G401 (cell line): Measurements from ENCODE around the gene PLEKHG5. TPM values are rescaled to one million over a fixed set of nuclear protein-coding genes. Genes with fewer than 3 reads are reported as not detected.

ENCODE experiments used
- DNase-seq: peaks from one replicate; pipeline ENCODE4 v3.0.0-alpha.2; 2015; ENCODE audit warnings: low spot score
- in situ Hi-C: cut with HindIII; loops from 2 replicates; pipeline ENCODE4 v1.10.0; 2016; ENCODE audit warnings: low sequenced_read_pairs, mixed read lengths
- total RNA-seq: library from RNA; depleted of rRNA; stranded (reverse); fragments of >200 nt; shearing (Covaris generic); gene quantifications from 2 replicates; pipeline ENCODE4 v1.2.3, GENCODE V29; 2014; rRNA removed

PLEKHG5 gene, protein sequence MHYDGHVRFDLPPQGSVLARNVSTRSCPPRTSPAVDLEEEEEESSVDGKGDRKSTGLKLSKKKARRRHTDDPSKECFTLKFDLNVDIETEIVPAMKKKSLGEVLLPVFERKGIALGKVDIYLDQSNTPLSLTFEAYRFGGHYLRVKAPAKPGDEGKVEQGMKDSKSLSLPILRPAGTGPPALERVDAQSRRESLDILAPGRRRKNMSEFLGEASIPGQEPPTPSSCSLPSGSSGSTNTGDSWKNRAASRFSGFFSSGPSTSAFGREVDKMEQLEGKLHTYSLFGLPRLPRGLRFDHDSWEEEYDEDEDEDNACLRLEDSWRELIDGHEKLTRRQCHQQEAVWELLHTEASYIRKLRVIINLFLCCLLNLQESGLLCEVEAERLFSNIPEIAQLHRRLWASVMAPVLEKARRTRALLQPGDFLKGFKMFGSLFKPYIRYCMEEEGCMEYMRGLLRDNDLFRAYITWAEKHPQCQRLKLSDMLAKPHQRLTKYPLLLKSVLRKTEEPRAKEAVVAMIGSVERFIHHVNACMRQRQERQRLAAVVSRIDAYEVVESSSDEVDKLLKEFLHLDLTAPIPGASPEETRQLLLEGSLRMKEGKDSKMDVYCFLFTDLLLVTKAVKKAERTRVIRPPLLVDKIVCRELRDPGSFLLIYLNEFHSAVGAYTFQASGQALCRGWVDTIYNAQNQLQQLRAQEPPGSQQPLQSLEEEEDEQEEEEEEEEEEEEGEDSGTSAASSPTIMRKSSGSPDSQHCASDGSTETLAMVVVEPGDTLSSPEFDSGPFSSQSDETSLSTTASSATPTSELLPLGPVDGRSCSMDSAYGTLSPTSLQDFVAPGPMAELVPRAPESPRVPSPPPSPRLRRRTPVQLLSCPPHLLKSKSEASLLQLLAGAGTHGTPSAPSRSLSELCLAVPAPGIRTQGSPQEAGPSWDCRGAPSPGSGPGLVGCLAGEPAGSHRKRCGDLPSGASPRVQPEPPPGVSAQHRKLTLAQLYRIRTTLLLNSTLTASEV
- 8.2 and 8.6 TPM in 2 replicates for total RNA-seq

DNA sequence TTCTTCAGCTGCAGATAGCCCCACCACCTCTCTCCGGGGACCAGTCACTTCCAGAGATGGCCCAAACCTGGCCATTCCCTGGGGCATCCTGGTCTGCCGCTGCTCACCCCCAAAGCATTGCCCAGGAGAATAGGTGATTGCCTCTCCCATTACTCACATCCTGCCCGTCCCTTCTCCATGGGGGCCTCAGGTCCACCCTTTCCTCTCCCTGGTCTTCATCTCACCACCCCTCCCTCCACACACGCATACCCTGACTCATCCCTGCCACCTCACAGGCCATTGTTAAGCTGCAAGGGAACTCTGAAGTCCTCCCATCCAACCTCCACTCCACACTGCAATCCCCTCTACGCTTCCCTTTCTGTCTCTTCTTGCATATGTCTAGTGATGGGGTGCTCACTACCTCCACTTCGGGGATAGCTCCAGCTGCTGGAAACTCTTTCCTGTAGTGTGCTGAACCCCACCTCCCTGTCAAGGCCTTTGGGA, at the start of gene PLEKHG5:
TSS of gene PLEKHG5 (minus strand) at position 188 of the 483 bp plus-strand sequence. CDS start 14,096 bp downstream, outside the sequence.
- DNase-seq, result peak; percentile 36

DNA sequence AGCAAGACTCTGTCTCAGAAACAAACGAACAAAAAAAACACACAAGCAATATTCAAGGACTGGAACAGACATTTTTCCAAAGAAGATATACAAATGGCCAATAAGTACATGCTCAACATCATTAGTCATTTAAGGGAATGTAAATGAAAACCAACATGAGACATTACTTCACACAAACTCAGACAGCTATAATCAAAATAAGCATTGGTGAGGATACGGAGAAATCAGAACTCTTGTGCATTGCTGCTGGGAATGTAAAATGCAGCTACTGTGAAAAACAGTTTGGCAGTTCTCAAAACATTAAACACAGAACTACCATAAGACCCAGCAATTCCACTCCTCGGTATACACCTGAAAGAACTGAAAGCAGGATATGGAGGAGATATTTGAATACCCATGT, 47.5 kb upstream of the PLEKHG5 start:
- in situ Hi-C loops, result no loop called here
- no peak for DNase-seq

More for the DNA sequence above, at the start of gene PLEKHG5:
- in situ Hi-C loops, result no loop called here

DNA sequence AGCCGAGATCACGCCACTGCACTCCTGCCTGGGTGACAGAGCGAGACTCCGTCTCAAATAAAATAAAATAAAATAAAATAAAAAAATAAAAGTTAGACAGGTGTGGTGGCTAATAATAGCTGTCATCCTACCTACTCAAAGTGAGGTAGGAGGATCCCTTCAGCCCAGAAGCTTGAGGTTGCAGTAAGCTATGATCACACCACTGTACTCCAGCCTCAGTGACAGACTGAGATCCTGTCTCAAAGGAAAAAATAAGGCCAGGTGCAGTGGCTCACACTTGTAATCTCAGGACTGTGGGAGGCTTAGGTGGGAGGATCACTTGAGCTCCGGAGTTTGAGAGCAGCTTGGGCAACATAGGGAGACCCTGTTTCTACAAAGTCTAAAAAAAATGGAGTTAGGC, 44.8 kb upstream of the PLEKHG5 start:
- DNase-seq, result no peak
- in situ Hi-C loops, result no loop called here

DNA sequence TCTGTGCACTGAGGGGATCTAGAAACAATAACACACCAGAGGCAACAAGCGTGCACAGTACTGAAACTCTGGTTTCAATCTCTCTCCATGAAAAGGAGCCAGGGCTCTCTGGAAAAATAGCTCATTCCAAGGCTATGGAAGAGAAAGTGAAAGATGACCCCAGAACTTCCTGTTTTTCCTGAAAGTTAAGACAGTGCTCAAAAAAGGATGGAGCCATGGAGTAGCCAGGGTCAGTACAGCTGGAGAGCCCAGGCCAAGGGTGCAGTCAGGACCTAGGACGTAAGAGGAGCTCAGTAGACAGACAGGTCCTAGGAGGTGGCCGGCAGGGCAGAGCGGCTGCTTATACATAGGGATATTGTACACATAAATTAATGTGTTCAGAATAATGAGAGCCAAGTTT, 43.7 kb upstream of the PLEKHG5 start:
- no peak for DNase-seq
- in situ Hi-C loops, result no loop called here

DNA sequence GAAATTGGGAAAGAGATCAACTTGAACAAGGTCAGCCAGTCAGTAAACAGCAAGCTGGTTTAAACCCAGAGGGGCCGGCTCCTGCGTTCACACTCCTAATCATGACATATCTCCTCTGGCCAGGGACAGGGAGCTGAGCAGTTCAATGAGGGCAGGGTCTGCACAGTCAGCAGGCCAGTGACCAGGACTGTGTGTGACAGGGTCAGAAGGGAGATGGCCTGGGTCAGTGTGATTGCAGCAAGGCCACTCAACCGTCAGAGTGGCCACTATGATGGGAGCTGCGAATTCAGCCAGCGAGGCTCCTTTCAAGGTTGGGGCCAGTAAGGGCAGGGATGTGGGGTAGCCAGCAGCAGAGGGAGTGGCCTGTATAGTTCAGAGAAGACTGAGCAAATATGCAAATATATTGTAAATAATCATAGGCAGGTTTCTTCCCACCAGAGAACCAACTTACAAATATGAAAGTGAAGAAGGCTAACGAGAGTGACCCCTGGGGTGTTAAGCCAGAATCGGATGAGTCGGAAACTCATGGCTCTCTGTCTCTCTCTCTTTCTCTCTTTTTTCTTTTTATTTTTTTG, 42.9 kb upstream of the PLEKHG5 start:
- in situ Hi-C loops, result no loop called here
- no peak for DNase-seq

DNA sequence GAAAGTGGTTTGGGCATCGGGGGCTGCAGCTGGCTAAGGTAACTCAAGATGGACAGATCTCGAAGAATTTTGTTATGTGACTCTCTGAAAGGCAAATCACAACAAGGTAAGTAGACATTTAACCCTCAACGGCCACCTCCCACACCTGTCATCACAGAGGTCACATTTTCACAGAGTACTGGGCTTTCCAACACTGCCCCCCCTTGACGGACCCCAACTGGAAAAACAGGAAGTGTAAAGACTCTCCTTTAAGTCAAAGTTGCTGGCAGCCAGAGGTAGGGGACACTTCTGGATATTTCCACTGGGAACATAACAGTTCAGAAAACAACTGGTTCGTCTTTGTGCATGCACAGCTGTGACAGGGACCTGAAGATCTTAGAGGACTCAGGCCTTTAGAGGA, 40.5 kb upstream of the PLEKHG5 start:
- DNase-seq, result no peak
- in situ Hi-C loops, result no loop called here

DNA sequence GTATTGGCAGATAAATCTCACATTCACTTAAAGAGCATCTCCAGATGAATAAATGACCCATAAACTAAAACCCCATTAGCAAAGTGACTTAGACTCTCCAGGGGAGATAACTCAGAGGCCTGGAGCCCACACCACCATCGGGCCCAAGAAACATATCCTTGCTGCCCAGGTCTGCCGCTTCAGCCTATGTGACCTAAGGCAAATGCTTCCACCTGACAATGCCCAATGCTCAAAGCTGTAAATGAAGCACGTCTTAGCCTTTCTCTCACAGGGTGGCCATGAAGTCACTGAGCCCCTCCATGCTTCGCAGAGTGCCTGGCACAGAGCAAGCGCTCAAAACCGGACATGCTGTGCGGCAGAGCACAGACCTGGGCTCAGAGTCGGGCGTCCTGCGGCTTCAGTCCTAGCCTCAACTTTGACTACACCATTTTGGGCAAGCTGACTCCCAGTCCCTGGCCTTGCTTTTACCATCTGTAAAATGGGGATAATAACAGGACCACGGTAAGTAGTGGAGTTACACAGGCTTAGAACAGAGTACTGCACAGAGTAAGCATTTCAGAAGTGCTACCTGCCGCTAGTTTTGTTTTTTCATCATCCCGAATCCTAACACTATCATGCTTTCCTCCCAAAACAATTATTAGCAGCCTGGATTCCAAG, 39.2 kb upstream of the PLEKHG5 start:
- DNase-seq, result no peak
- in situ Hi-C loops, result no loop called here

DNA sequence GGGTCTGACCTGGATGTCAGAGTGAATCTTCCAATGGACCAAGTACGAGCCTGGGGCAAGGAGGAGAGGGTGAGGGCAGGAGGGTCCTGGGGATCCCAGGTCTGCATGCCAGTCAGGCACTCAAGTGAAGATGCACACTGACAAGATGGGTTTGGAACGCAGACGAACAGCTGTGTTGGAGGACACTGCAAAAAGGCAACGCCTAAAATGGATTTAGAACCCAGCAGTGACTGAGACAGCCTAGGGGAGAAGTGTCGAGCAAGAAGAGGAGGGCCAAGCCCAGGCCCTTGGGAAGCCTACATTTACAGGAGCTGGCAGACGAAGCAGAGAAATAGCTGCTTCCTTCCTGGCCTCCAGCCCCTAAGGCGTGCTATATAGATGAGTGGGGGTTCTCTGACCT, 37.0 kb upstream of the PLEKHG5 start:
- DNase-seq, result no peak
- in situ Hi-C loops, result no loop called here

DNA sequence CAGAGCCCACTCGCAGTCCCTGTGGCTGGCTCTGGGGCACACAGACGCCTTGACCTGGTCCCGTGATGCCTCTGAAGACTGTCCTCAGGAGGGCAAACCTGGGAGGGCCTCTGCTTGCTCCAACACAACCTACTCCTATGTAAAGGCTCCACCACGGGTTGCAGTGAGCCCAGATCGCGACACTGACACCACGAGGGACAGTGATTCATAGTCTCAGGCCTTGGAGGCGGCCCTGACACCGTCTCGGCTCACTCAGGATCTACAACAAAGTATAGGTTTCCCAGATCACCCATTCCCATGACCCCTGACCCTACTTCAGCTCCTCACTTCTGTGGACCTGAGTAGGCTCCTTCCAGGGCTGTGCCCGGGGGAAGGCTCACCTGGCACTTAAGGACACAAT, 34.8 kb upstream of the PLEKHG5 start:
- in situ Hi-C loops, result no loop called here
- DNase-seq, result no peak

DNA sequence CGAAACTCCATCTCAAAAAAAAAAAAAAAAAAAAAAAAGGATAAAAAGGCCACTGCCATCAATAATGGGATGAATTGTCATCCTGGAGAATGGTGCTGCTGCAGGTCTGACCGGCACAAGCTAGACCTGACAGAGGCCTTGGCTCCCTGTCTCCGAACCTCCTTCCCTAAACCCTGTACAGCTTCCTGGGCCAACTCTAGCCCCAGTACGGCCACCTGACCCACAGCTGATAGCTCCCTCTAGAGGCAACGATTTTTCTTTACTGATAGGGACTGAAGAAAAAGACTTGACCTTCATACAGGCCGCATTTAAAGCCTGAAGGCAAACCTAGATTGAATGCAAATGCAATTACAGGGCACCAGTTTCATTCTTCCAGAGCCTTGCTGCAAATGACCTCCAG, 32.1 kb upstream of the PLEKHG5 start:
- in situ Hi-C loops, result no loop called here
- DNase-seq, result peak; percentile 83

DNA sequence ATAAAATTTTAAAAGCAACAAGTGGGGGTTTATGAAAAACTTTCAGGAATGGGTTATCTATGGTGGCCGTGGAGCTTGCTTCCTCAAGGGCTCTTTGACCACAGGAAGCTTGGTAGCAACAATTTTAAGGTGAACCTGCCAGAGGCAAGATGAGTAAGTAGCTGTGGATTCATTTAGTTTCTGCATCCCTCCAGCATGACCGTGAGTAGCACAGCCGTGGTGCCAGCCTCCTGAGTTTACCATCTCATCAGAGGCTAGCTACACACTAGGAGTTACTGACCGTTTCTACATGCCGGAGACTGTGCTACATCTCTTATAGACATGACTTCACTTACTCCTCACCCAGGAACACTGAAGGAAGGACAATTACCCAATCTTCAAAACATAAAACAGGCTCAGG, 30.1 kb upstream of the PLEKHG5 start:
- in situ Hi-C loops, result no loop called here

DNA sequence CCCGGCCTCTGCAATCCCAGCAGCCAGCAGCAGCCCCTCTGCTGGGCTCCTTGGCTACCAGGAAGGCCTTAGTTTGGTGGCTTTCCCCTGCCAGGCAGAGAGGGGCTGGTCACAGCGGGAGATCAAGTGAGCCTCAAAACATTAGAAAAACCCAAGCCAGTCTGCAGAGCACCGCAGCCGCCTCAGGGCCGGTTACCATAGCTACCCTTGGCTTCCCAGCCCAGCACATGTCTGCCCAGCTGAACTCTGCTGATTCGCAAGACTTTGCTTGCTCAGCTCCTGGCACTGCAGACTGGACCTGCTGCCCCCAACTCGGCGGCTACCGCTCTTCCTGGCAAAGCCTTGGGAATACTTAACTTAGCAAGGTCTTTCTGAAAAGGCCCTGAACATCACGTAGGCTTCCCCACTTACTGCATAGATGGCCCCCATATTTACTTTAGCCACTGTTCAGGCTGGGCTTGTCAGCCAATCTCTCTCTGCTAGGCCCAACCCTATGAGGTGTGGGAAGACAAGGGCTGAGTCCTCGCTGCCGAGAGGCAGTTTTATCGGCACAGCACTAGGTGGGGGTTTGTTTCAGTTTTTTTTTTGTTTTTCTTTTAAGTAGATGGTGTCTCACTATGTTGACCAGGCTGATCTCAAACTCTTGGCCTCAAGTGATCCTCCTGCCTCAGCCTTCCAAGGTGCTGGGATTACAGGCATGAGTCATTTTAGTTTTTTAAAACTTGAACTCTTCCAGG, 28.6 kb upstream of the PLEKHG5 start:
- in situ Hi-C loops, result no loop called here
- DNase-seq, result peak; percentile 60

More for the DNA sequence above, 30.1 kb upstream of the PLEKHG5 start:
- no peak for DNase-seq

DNA sequence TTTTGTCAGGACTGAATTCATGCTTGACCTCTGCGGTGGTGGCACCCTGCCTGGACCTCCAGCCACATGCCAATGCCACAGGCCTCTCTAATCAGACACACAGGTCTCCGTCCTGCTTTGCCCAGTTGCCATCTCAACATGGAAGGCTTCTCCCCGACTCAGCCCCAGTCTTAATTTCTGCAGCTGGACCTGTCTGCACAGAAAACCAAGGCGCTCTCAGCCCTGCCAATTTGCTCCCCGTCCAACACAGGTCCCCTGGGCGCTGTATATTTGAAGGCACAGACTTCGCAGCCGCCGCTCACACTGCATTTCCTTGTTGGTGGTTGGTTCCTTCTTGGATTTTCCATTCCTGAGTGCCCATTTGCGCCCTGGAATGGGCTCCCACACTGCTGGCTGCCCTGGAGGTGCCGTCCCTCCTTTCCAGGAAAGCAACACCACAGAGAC, 28.0 kb upstream of the PLEKHG5 start:
- no peak for DNase-seq
- in situ Hi-C loops, result no loop called here

DNA sequence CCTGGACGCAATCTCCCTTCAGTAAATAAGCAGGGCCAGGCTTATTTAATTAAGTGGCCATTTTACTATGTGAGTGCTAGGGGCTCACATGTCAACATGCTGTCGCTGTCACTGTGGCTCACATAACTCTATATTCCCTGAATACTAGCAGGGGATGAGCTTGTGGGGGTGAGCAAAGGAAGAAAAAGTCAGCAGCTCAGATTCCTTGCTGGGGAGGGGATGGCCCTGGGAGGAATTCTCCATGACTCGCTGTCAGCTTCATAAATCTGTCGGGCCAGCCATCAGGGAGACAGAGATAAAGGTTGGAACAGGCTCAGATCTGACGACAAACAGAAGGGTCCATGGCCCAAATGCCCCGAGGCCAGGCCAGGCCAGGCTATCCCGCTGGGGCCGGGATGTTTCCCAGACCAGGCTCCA, 26.0 kb upstream of the PLEKHG5 start:
- in situ Hi-C loops, result no loop called here
- no peak for DNase-seq

DNA sequence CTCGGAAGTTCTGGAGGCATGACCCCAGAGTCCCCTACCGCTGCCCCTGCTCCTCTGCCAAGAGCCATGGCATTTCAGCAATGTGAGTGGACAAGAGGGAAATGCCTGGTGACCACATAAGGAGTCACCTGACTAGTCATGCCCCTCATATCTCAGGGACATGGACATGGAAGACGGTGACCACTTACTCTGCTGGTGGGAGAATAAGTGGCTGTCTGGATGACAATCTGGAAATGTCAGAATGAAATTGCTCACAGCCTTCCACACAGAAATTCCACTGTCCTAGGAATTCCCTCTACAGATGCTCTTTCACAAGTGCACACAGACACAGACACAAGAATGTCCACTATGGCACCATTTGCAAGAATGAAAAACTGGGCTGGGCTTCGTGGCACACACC, 24.3 kb upstream of the PLEKHG5 start:
- no peak for DNase-seq
- in situ Hi-C loops, result no loop called here

DNA sequence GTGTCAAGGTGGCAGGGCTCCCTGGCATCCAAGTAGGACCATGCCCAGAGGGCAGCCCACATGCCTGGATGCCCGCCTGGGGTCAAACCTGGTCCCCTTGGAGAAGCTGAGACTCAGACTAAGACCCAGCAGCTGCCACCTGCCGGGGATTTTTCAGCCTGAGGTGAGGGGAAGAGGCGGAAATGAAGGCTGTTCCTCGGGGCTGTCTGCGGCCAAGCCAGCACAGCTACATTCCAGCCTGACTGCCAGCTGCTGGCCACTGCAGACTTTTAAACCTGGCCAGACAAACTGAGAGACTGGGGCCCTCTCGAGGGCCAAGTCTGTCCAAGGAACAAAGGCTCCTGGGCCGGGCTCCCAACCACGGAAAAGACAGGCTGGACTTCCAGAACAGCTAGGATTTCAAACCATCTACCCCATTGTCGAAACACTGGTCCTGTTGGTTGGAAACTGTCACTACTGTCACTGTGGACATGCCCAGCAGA, 21.9 kb upstream of the PLEKHG5 start:
- in situ Hi-C loops, result no loop called here
- no peak for DNase-seq

DNA sequence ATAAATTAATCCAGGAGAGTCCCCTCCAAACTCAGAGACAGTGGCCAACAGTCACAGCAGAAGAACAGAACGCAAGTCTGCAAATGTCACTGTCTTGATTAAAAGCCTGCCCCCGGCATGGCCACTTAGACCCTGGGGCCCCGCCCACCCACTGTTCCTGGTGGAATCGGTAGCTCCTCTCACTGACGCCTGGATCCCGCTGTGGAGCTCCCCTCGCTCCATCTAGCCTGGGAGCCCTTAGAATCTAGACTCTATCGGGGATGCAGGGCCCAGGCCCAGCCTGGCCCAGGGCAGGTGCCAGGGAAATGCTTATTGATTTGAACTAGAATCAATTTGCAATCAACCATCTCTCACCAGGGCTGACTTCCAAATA, 21.4 kb upstream of the PLEKHG5 start:
- no peak for DNase-seq

DNA sequence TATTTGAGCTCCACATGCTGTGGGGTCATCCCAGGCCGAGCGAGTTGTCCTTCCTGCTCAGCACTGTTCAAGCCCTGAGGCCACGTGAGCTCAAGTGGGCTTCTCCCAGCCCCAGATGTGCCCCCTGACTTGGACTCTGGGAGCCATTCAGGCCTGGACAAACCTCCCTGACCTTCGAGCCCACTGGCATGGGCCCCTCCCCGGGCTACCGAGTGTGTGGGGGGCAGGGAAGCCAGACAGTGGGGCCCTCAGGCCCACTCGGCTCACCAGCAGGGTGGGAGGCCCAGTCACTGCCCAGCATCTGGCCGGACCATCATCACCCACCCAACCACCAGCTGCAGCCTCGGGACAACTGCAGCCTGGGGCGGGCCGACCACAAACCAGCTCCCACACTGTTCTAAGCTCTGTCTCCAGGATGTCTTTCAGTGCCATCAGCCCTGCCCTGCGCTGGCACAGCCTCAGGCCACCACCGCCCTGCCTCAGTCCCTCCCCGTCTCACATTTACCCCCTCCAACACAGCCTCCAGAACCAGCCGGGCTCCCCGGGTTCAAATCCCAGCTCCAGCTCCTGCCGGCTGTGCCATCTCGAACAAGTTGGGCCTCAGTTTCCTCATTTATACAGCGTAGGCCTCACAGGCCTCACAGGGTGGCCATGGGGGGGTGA, 20.9 kb upstream of the PLEKHG5 start:
- in situ Hi-C loops, result no loop called here
- DNase-seq, result no peak

More for the DNA sequence above, 21.4 kb upstream of the PLEKHG5 start:
- in situ Hi-C loops, result no loop called here
